ENCODE measurements around the gene UBE2S.

Gene UBE2S

GRCh38 chr19:55400281-55401087 lies 7.1 kb downstream of the UBE2S start:
- Histone ChIP-seq H3K4me1 (ENCODE audit: control insufficient read depth, insufficient read depth, low read length) (no peaks in the 10 kb centered on the region), H3K36me3 (ENCODE audit: control insufficient read depth, insufficient read depth, low read length) (peaks cover 40% of the 10 kb centered on the region), H3K27me3 (ENCODE audit: control insufficient read depth, insufficient read depth, low read length) (no peaks in the 10 kb centered on the region), H3K4me3 (ENCODE audit: low read depth, low read length) (no peak overlapping the region), H3K9me3 (ENCODE audit: control insufficient read depth, insufficient read depth, low read length) (no peaks in the 10 kb centered on the region), H3K9ac (ENCODE audit: low read depth, low read length) (no peak overlapping the region)

- Histone ChIP-seq H3K27me3 (ENCODE audit: control insufficient read depth, insufficient read depth, low read length) (no peaks in the 10 kb centered on the region), H3K4me1 (ENCODE audit: control insufficient read depth, insufficient read depth, low read length) (no peaks in the 10 kb centered on the region), H3K9me3 (ENCODE audit: control insufficient read depth, insufficient read depth, low read length) (no peaks in the 10 kb centered on the region), H3K36me3 (ENCODE audit: control insufficient read depth, insufficient read depth, low read length) (peaks cover 26% of the 10 kb centered on the region), H3K9ac (ENCODE audit: low read depth, low read length) (no peak overlapping the region), H3K4me3 (ENCODE audit: low read depth, low read length) (no peak overlapping the region)
Observed at GRCh38 chr19:55398200-55398925, 9.2 kb downstream of the UBE2S start.

GRCh38 chr19:55392820-55393761 lies 14.5 kb downstream of the UBE2S start:
- H3K4me1 ChIP-seq (ENCODE audit: control insufficient read depth, insufficient read depth, low read length): peaks cover 8% of the 10 kb centered on the region

GRCh38 chr19:55391702-55392615 lies 15.6 kb downstream of the UBE2S start:
- Histone ChIP-seq H3K9ac (ENCODE audit: low read depth, low read length) (no peak overlapping the region), H3K4me1 (ENCODE audit: control insufficient read depth, insufficient read depth, low read length) (peaks cover 15% of the 10 kb centered on the region), H3K27me3 (ENCODE audit: control insufficient read depth, insufficient read depth, low read length) (no peaks in the 10 kb centered on the region), H3K36me3 (ENCODE audit: control insufficient read depth, insufficient read depth, low read length) (peaks cover 28% of the 10 kb centered on the region), H3K4me3 (ENCODE audit: low read depth, low read length) (peak overlapping the region; percentile 13), H3K9me3 (ENCODE audit: control insufficient read depth, insufficient read depth, low read length) (no peaks in the 10 kb centered on the region)

More at GRCh38 chr19:55392820-55393761, 14.5 kb downstream of the UBE2S start:
- H3K4me3 ChIP-seq (ENCODE audit: low read depth, low read length): peak overlapping the region; percentile 13
- H3K36me3 ChIP-seq (ENCODE audit: control insufficient read depth, insufficient read depth, low read length): peaks cover 17% of the 10 kb centered on the region
- H3K27me3 ChIP-seq (ENCODE audit: control insufficient read depth, insufficient read depth, low read length): no peaks in the 10 kb centered on the region
- H3K9ac ChIP-seq (ENCODE audit: low read depth, low read length): no peak overlapping the region
- H3K9me3 ChIP-seq (ENCODE audit: control insufficient read depth, insufficient read depth, low read length): no peaks in the 10 kb centered on the region

GRCh38 chr19:55391191-55391670 lies 16.4 kb downstream of the UBE2S start:
- no peak overlapping the region for H3K4me3 ChIP-seq (ENCODE audit: low read depth, low read length)
- H3K9me3 ChIP-seq (ENCODE audit: control insufficient read depth, insufficient read depth, low read length): no peaks in the 10 kb centered on the region
- H3K9ac ChIP-seq (ENCODE audit: low read depth, low read length): no peak overlapping the region
- peaks cover 35% of the 10 kb centered on the region for H3K36me3 ChIP-seq (ENCODE audit: control insufficient read depth, insufficient read depth, low read length)
- peaks cover 17% of the 10 kb centered on the region for H3K4me1 ChIP-seq (ENCODE audit: control insufficient read depth, insufficient read depth, low read length)
- H3K27me3 ChIP-seq (ENCODE audit: control insufficient read depth, insufficient read depth, low read length): no peaks in the 10 kb centered on the region

GRCh38 chr19:55390461-55390880 lies 17.1 kb downstream of the UBE2S start:
- no peaks in the 10 kb centered on the region for H3K9me3 ChIP-seq (ENCODE audit: control insufficient read depth, insufficient read depth, low read length)
- H3K36me3 ChIP-seq (ENCODE audit: control insufficient read depth, insufficient read depth, low read length): peaks cover 40% of the 10 kb centered on the region
- H3K4me1 ChIP-seq (ENCODE audit: control insufficient read depth, insufficient read depth, low read length): peaks cover 17% of the 10 kb centered on the region
- no peaks in the 10 kb centered on the region for H3K27me3 ChIP-seq (ENCODE audit: control insufficient read depth, insufficient read depth, low read length)
- H3K4me3 ChIP-seq (ENCODE audit: low read depth, low read length): no peak overlapping the region
- no peak overlapping the region for H3K9ac ChIP-seq (ENCODE audit: low read depth, low read length)

GRCh38 chr19:55389386-55390317 lies 17.9 kb downstream of the UBE2S start:
- Histone ChIP-seq H3K36me3 (ENCODE audit: control insufficient read depth, insufficient read depth, low read length) (peaks cover 40% of the 10 kb centered on the region), H3K27me3 (ENCODE audit: control insufficient read depth, insufficient read depth, low read length) (no peaks in the 10 kb centered on the region), H3K4me3 (ENCODE audit: low read depth, low read length) (no peak overlapping the region), H3K9me3 (ENCODE audit: control insufficient read depth, insufficient read depth, low read length) (no peaks in the 10 kb centered on the region), H3K4me1 (ENCODE audit: control insufficient read depth, insufficient read depth, low read length) (peaks cover 17% of the 10 kb centered on the region), H3K9ac (ENCODE audit: low read depth, low read length) (peak overlapping the region; percentile 12)

GRCh38 chr19:55387736-55388497 lies 19.7 kb downstream of the UBE2S start:
- H3K36me3 ChIP-seq (ENCODE audit: control insufficient read depth, insufficient read depth, low read length): peaks cover 40% of the 10 kb centered on the region

GRCh38 chr19:55386493-55386971 lies 21.1 kb downstream of the UBE2S start:
- Histone ChIP-seq H3K9ac (ENCODE audit: low read depth, low read length) (peak overlapping the region; percentile 98), H3K27me3 (ENCODE audit: control insufficient read depth, insufficient read depth, low read length) (peaks cover 11% of the 10 kb centered on the region), H3K9me3 (ENCODE audit: control insufficient read depth, insufficient read depth, low read length) (no peaks in the 10 kb centered on the region), H3K36me3 (ENCODE audit: control insufficient read depth, insufficient read depth, low read length) (peaks cover 40% of the 10 kb centered on the region), H3K4me3 (ENCODE audit: low read depth, low read length) (peak overlapping the region; percentile 98), H3K4me1 (ENCODE audit: control insufficient read depth, insufficient read depth, low read length) (peaks cover 15% of the 10 kb centered on the region)

More at GRCh38 chr19:55387736-55388497, 19.7 kb downstream of the UBE2S start:
- Histone ChIP-seq H3K4me3 (ENCODE audit: low read depth, low read length) (peak overlapping the region; percentile 98), H3K9ac (ENCODE audit: low read depth, low read length) (peak overlapping the region; percentile 98), H3K9me3 (ENCODE audit: control insufficient read depth, insufficient read depth, low read length) (no peaks in the 10 kb centered on the region), H3K27me3 (ENCODE audit: control insufficient read depth, insufficient read depth, low read length) (peaks cover under 1% of the 10 kb centered on the region), H3K4me1 (ENCODE audit: control insufficient read depth, insufficient read depth, low read length) (peaks cover 17% of the 10 kb centered on the region)
